ENCODE data around the gene CACTIN. TPM values are rescaled to one million over a fixed set of nuclear protein-coding genes. Genes with fewer than 3 reads are reported as not detected.

CACTIN gene
- total RNA-seq, 2 experiments from 2014 or later = 25.8 to 25.9 TPM

DNA sequence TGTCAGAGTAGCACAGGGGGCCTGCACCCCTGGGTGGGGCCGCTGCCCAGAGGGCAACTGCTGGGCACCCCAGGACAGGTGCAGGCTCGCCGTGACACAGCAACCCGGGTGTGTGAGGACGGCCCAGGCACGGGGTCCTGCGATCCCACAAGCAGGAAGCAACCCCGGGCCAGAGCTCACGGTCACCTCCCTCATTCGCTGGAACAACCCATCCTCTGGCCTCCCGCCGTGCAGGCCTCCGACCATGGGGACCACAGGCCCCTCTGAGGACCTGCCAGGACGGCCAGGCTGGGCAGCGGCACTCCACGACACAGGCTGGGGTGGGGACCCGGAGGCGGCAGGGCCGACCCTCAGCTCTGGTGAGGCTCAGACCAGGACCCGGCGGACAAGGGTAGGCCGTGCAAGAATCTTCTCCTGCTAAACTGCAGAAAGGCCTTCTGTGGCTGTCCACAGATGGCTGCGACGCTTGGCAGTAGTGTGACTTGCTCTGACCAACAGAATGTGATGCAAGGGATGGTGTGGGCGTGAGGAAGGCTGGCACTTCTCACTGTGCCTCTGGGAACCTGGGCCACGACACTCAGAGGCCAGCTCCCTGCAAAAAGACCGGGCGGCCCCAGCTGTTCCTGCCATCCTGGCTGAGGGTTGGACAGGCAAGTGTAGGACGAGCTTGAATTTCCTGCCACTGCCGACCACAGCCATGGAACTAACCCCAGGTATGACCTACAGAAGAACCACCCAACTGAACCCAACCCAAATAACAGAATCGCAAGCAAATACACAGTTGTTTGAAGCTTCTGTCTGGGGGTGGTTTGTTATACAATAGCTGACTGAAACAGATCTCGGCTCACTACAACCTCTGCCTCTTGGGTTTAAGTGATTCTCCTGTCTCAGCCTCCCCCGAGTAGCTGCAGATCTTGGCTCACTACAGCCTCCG lies 47.2 kb upstream of the CACTIN start:
- Histone ChIP-seq H3K36me3 (ENCODE audit: insufficient read depth, low read length) (no peaks in the 10 kb centered on the region), H3K9me3 (ENCODE audit: control insufficient read depth in 1 of 2, insufficient read depth in 1 of 2, low read length in 2 of 2) (no peaks in the 10 kb centered on the region), H3K27me3 (ENCODE audit: control insufficient read depth in 1 of 2, insufficient read depth in 2 of 2, low read length in 2 of 2) (no peaks in the 10 kb centered on the region), H3K4me1 (ENCODE audit: insufficient read depth, low read length) (peaks cover 20% of the 10 kb centered on the region), H3K27ac (ENCODE audit: low read depth in 1 of 2, low read length in 2 of 2) (no peak overlapping the region), H3K4me3 (ENCODE audit: low read length) (no peak overlapping the region)
- ChIA-PET POLR2A (interaction anchor here (1.2 kb wide), 1 partner anchor 14 kb away, joined by 5 read pairs; no protein-coding TSS in a partner anchor), CTCF (no interaction called here)
- TF ChIP-seq, protein P1, sequence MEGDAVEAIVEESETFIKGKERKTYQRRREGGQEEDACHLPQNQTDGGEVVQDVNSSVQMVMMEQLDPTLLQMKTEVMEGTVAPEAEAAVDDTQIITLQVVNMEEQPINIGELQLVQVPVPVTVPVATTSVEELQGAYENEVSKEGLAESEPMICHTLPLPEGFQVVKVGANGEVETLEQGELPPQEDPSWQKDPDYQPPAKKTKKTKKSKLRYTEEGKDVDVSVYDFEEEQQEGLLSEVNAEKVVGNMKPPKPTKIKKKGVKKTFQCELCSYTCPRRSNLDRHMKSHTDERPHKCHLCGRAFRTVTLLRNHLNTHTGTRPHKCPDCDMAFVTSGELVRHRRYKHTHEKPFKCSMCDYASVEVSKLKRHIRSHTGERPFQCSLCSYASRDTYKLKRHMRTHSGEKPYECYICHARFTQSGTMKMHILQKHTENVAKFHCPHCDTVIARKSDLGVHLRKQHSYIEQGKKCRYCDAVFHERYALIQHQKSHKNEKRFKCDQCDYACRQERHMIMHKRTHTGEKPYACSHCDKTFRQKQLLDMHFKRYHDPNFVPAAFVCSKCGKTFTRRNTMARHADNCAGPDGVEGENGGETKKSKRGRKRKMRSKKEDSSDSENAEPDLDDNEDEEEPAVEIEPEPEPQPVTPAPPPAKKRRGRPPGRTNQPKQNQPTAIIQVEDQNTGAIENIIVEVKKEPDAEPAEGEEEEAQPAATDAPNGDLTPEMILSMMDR (IDR thresholded peaks at IDR 0.05) = no peak
- no peak for ATAC-seq (ENCODE audit: poor library complexity)
- Mint-ChIP-seq H3K4me3 (no peak overlapping the region), H3K36me3 (ENCODE audit: low read depth) (no peaks in the 10 kb centered on the region), H3K27me3 (no peaks in the 10 kb centered on the region), H3K9me3 (no peaks in the 10 kb centered on the region), H3K4me1 (ENCODE audit: low read depth) (peaks cover 30% of the 10 kb centered on the region), H3K27ac (no peak overlapping the region)
- no peak for DNase-seq
- intact Hi-C loops (cut with DNase I, micrococcal nuclease) = no loop called here

DNA sequence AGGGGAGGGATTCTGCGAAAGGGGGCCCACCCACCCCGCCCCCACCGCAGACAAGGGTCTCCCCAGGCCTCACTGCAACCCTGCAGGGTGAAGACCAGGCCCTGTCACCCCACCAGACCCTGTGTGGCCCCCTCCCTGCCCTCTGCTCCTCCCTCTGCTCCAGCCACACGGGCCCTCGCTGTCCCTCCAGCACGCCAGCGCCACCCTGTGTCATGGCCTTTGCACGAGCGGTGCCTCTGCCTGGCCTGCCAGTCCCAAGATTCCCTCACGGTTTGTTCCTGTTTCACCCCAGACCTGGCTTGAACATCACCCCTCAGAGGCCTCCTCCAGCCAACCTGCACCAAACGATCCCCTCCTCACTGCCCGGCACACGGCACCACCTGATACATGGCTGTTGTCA lies 46.4 kb upstream of the CACTIN start:
- H3K9me3 ChIP-seq (ENCODE audit: control insufficient read depth in 1 of 2, insufficient read depth in 1 of 2, low read length in 2 of 2) = no peaks in the 10 kb centered on the region
- TF ChIP-seq, protein P1 (IDR thresholded peaks at IDR 0.05) = no peak
- H3K27ac ChIP-seq (ENCODE audit: low read depth in 1 of 2, low read length in 2 of 2) = no peak overlapping the region
- H3K27me3 ChIP-seq (ENCODE audit: control insufficient read depth in 1 of 2, insufficient read depth in 2 of 2, low read length in 2 of 2) = no peaks in the 10 kb centered on the region
- H3K4me1 ChIP-seq (ENCODE audit: insufficient read depth, low read length) = peaks cover 20% of the 10 kb centered on the region
- CTCF ChIA-PET = no interaction called here
- peaks cover 30% of the 10 kb centered on the region for H3K4me1 Mint-ChIP-seq (ENCODE audit: low read depth)
- no peak overlapping the region for H3K4me3 ChIP-seq (ENCODE audit: low read length)
- H3K27me3 Mint-ChIP-seq = no peaks in the 10 kb centered on the region
- H3K36me3 Mint-ChIP-seq (ENCODE audit: low read depth) = no peaks in the 10 kb centered on the region
- no peak for ATAC-seq (ENCODE audit: poor library complexity)
- no peak overlapping the region for H3K4me3 Mint-ChIP-seq
- intact Hi-C loops (cut with DNase I, micrococcal nuclease) = no loop called here
- no peak overlapping the region for H3K27ac Mint-ChIP-seq
- POLR2A ChIA-PET = no interaction called here
- DNase-seq = no peak
- H3K36me3 ChIP-seq (ENCODE audit: insufficient read depth, low read length) = no peaks in the 10 kb centered on the region
- H3K9me3 Mint-ChIP-seq = no peaks in the 10 kb centered on the region

DNA sequence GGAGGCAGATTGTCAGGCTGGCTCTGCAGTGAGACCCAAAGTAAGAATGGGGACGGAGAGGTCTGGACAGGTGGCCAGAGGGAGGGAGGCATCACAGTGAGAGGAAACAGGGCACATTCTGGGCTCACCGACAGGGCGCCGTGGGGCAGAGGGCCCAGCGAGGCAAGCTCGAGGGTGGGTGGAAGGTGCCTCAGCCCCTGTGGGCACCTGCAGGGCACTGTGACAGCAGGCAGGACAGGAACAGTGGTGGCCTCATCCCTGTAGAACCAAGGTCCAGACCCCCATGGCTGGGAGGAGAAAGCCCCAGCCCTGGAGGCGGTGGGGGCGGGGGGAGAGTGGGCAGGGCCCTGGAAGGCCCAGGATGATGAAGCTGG lies 46.0 kb upstream of the CACTIN start:
- no peak overlapping the region for H3K27ac Mint-ChIP-seq
- DNase-seq (no peak), ATAC-seq (ENCODE audit: poor library complexity) (no peak)
- CTCF ChIA-PET = no interaction called here
- H3K36me3 Mint-ChIP-seq (ENCODE audit: low read depth) = no peaks in the 10 kb centered on the region
- H3K9me3 ChIP-seq (ENCODE audit: control insufficient read depth in 1 of 2, insufficient read depth in 1 of 2, low read length in 2 of 2) = no peaks in the 10 kb centered on the region
- no peaks in the 10 kb centered on the region for H3K27me3 ChIP-seq (ENCODE audit: control insufficient read depth in 1 of 2, insufficient read depth in 2 of 2, low read length in 2 of 2)
- no peaks in the 10 kb centered on the region for H3K36me3 ChIP-seq (ENCODE audit: insufficient read depth, low read length)
- peaks cover 30% of the 10 kb centered on the region for H3K4me1 Mint-ChIP-seq (ENCODE audit: low read depth)
- H3K27ac ChIP-seq (ENCODE audit: low read depth in 1 of 2, low read length in 2 of 2) = no peak overlapping the region
- no peak overlapping the region for H3K4me3 ChIP-seq (ENCODE audit: low read length)
- H3K27me3 Mint-ChIP-seq = no peaks in the 10 kb centered on the region
- H3K4me1 ChIP-seq (ENCODE audit: insufficient read depth, low read length) = peaks cover 20% of the 10 kb centered on the region
- TF ChIP-seq, protein P1 (IDR thresholded peaks at IDR 0.05) = no peak
- H3K9me3 Mint-ChIP-seq = no peaks in the 10 kb centered on the region
- intact Hi-C loops (cut with DNase I, micrococcal nuclease) = no loop called here
- no peak overlapping the region for H3K4me3 Mint-ChIP-seq
- POLR2A ChIA-PET = interaction anchor here (2.3 kb wide), 1 partner anchor 15 kb away, joined by 11 read pairs; no protein-coding TSS in a partner anchor
